BJ (cell line): ENCODE measurements around the gene DBNDD1. TPM values are rescaled to one million over a fixed set of nuclear protein-coding genes. Genes with fewer than 3 reads are reported as not detected.
"Not testable (repeated sequence)": the region's sequence is repeated elsewhere in the genome, so short reads cannot be mapped to it uniquely, and the experiment has no call there.

Experiments
- CTCF ChIA-PET: fragments of 350-600 bp; formaldehyde crosslinking; extraction: SDS; loops from one replicate; lab custom pipeline; 2021; ENCODE audit warnings: antibody characterized with exemption, inconsistent platforms; lab: Yijun Ruan, JAX
- POLR2A ChIA-PET: fragments of 300-600 bp; sonication (Branson Sonifier 250); formaldehyde crosslinking; extraction: SDS; loops from one replicate; lab custom pipeline; 2021; ENCODE audit warnings: antibody characterized with exemption; lab: Charles Lee
- DNase-seq: peaks from one replicate; pipeline ENCODE4 v3.0.0-alpha.2; 2011; ENCODE audit warnings: low read depth
- H3K27me3 ChIP-seq: 2 replicates; pipeline ENCODE4 v1.6.0; 2011; ENCODE audit warnings: low read length; ENCODE audit not compliant: control insufficient read depth, insufficient read depth
- H3K36me3 ChIP-seq: 2 replicates; pipeline ENCODE4 v1.5.1; 2011; ENCODE audit warnings: low read length; ENCODE audit not compliant: control insufficient read depth, insufficient read depth
- H3K4me3 ChIP-seq: 2 replicates; pipeline ENCODE4 v1.5.1; 2011; ENCODE audit warnings: low read depth, mild to moderate bottlenecking, control low read depth, low read length
- polyA plus RNA-seq: library from polyadenylated mRNA; depleted of rRNA; stranded (reverse); fragments of >200 nt; gene quantifications from 2 replicates; pipeline ENCODE4 v1.2.3, GENCODE V29; 2011
- TF ChIP-seq, protein P1 (sequence below): IDR thresholded peaks from 2 replicates; pipeline ENCODE4 v1.5.1; 2011; ENCODE audit warnings: low read depth, mild to moderate bottlenecking, control low read depth, inconsistent platforms, low read length, moderate library complexity; ENCODE audit not compliant: insufficient read depth

DBNDD1 gene
- polyA plus RNA-seq, 1 experiment = 4.6 TPM

DNA sequence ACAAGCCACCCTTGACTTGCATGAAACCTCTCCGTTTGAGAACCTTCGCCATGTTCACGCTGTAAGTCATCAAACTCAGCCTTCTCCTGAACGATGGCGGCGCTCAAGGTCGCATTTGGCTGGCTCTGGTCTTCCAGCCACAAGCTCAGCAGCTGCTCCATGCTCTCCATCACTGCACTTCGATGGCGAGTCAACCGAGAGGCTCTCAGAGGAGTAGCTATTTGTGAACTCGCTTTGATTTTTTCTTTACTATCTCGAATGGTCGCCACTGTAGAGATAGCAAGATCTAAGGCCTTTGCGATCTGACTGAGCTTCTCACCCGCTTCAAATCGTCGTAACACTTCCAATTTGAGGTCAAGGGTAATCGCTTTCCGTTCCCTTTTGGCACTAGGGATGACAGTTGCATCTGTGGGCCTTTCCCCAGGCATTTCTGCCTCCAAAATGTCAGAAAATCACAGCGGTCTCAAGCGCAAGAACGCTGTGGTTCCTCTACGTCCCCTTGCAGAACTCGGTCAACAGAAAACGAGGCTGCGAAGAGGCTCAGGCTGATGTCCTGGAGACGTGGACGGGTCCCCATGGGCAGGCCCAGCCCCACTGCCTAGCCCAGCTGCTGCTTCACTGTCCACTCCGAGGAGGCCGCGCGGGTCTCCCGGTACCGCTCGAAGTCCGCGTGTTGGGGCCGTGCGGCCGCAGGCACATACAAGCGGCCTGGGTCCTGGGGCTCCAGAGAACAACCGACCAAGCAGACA, 47.6 kb downstream of the DBNDD1 start:
- H3K36me3 ChIP-seq = no peaks in the 10 kb centered on the region
- no peak for DNase-seq
- POLR2A ChIA-PET = interaction anchor here (0.6 kb wide), 1 partner anchor 53 kb away, joined by 15 read pairs; the partner anchor contains the start of gene MC1R

DNA sequence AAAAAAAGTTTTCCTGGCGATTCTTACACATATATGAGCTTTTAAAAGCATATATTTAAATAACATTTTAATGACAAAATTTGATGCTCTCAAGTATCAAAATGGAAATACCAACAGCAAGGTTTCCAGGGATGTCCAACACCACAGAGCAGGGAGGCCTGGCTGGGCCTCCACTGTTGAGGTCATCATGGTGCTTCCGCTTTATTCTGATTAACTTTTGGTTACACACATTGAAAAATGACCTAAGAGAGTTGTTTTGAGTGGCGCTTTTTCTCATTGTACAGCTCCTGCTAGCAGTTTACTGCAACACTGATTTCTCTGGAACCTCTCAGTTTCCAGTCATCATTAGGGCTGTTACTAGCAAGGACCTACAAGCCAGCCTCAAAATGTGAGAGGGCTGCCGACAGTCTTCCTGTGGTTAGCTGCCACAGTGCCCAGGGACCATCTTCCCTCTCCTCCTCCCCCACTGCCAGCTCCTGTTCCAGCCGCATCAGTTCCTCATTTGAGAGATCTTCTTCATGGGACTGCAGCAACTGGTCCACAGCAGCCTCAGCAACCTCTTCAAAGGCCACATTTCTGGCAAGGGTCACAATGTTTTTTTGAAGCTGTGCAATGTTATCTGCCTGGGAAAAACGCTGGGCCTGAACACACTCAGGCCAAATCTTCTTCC, 49.4 kb downstream of the DBNDD1 start:
- Histone ChIP-seq H3K36me3 (no peaks in the 10 kb centered on the region; the same call in none of the 2 replicates), H3K4me3 (no peak overlapping the region), H3K27me3 (no peaks in the 10 kb centered on the region)
- POLR2A ChIA-PET = no interaction called here
- DNase-seq = no peak
- CTCF ChIA-PET = interaction anchor here (1.1 kb wide), 1 partner anchor 22 kb away, joined by 3 read pairs; no protein-coding TSS in a partner anchor
- TF ChIP-seq, protein P1, sequence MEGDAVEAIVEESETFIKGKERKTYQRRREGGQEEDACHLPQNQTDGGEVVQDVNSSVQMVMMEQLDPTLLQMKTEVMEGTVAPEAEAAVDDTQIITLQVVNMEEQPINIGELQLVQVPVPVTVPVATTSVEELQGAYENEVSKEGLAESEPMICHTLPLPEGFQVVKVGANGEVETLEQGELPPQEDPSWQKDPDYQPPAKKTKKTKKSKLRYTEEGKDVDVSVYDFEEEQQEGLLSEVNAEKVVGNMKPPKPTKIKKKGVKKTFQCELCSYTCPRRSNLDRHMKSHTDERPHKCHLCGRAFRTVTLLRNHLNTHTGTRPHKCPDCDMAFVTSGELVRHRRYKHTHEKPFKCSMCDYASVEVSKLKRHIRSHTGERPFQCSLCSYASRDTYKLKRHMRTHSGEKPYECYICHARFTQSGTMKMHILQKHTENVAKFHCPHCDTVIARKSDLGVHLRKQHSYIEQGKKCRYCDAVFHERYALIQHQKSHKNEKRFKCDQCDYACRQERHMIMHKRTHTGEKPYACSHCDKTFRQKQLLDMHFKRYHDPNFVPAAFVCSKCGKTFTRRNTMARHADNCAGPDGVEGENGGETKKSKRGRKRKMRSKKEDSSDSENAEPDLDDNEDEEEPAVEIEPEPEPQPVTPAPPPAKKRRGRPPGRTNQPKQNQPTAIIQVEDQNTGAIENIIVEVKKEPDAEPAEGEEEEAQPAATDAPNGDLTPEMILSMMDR = no peak

More for the DNA sequence above, 47.6 kb downstream of the DBNDD1 start:
- H3K27me3 ChIP-seq = no peaks in the 10 kb centered on the region
- peak overlapping the region; percentile 92 for H3K4me3 ChIP-seq
- CTCF ChIA-PET = no interaction called here
- TF ChIP-seq, protein P1 = no peak

DNA sequence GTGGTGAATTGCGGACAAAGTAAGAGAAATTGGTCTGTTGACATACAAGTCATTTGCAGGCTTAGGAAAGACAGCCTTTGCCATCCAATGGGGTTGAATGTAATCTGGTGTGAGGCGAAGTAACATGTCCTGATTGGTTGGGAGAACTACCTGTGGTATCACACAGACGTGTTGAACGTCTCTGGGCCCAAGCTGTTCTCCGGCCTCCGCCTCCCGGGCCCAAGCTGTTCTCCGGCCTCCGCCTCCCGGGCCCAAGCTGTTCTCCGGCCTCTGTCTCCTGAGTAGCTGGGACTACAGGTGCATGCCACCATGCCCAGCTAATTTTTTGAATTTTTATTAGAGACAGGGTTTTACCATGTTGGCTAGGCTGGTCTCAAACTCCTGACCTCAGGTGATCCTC, 51.2 kb downstream of the DBNDD1 start:
- DNase-seq, CTCF ChIA-PET, H3K4me3 ChIP-seq, POLR2A ChIA-PET, H3K36me3 ChIP-seq, H3K27me3 ChIP-seq: not testable (repeated sequence)

DNA sequence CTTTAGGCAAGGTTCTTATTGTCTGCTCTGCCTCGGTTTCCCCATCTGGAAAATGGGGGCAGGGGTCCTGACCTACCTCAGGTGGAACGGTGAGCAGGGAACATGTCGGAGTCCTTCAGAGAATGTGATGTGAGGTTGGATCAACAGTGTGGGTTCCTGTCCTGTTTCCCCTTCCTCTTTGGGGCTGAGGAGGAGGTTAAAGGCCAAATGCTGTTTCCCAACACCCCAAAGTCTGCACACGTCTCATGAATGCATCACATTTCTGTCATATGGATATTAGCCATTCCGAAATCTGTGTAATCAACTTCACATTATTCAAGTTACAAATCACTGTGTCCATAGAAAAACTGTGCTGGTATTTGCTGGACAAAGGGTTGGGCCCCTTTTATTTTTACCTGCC, 51.8 kb downstream of the DBNDD1 start:
- H3K27me3 ChIP-seq, POLR2A ChIA-PET, CTCF ChIA-PET, H3K36me3 ChIP-seq, DNase-seq, H3K4me3 ChIP-seq: not testable (repeated sequence)

DNA sequence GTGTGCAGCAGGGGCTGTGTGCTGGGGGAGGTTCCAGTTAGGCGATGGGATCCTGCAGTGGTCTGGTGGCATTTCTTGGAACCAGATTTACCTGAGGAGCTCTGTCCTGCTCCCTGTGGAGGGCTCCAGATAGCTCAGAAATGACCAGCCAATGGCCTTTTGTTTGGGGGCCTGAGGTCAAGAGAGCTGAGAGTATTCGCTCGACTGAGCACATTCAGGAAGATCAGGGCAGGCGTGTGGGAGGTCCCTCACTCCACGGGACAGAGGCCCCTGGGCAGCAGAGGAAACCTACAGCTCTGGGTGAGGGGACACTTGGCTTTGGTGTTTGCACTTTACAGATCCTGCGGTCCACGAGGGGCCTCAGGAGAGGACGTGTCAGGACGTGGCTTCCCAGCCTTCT, 52.5 kb downstream of the DBNDD1 start:
- H3K4me3 ChIP-seq = no peak overlapping the region
- CTCF ChIA-PET = interaction anchor here (0.6 kb wide), 1 partner anchor 42 kb away, joined by 3 read pairs; no protein-coding TSS in a partner anchor
- no peak for DNase-seq
- peaks cover 2% of the 10 kb centered on the region for H3K36me3 ChIP-seq
- POLR2A ChIA-PET = no interaction called here
- no peaks in the 10 kb centered on the region for H3K27me3 ChIP-seq
- TF ChIP-seq, protein P1 = no peak

DNA sequence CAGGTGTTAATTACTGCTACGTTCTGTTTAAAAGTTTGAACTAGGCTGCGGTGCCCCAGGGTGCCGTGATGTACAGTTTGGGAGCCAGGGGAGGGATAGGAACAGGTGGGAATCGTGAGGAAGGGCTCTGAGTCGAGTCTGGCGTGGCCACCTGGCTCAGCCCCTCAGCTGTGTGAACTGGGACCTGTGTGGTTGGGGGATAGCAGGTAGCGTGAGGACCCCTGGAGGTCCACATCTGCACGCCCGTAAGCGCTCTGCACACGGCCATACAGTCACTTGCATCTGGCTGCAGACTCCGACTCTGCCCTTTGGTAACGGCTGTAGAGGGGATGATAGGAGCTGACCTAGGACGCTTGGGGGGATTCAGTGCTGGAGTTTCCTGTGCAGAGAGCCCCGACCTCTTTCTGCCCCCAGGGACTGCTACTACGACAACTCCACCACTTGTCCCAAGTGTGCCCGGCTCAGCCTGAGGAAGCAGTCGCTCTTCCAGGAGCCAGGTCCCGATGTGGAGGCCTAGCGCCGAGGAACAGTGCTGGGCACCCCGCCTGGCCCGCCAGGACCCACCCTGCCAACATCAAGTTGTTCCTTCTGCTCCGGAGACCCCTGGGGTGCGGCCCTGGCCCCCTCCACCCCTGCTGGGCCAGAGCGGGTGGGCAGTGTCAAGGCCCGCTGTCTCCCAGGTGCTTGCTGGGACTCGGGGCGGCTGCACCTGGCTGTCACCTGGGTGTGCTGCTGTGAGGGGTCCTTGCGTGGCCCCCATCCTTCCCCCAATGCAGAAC, 53.6 kb downstream of the DBNDD1 start:
- TF ChIP-seq, protein P1 = no peak
- Histone ChIP-seq H3K27me3 (no peaks in the 10 kb centered on the region), H3K4me3 (no peak overlapping the region), H3K36me3 (peaks cover 5% of the 10 kb centered on the region)
- CTCF ChIA-PET = no interaction called here
- no peak for DNase-seq
- POLR2A ChIA-PET = no interaction called here
